ENCODE data around the gene RBM38. TPM values are rescaled to one million over a fixed set of nuclear protein-coding genes. Genes with fewer than 3 reads are reported as not detected.

Gene RBM38
- total RNA-seq, 1 donor from 2014 or later = 42.8 TPM

- Histone ChIP-seq H3K4me3 (ENCODE audit: low read depth, low read length) (no peak overlapping the region), H3K27me3 (ENCODE audit: control insufficient read depth, insufficient read depth, low read length) (no peaks in the 10 kb centered on the region), H3K36me3 (ENCODE audit: control insufficient read depth, insufficient read depth, low read length) (peaks cover 2% of the 10 kb centered on the region)
- DNase-seq (ENCODE audit: low read depth) = no peak
- no peak for TF ChIP-seq CTCF (IDR thresholded peaks at IDR 0.05; ENCODE audit: insufficient read depth, low read length, poor library complexity, severe bottlenecking)
Observed at GRCh38 chr20:57374343-57374930, 16.8 kb upstream of the RBM38 start.

- TF ChIP-seq CTCF (IDR thresholded peaks at IDR 0.05; ENCODE audit: insufficient read depth, low read length, poor library complexity, severe bottlenecking) = no peak
- Histone ChIP-seq H3K27me3 (ENCODE audit: control insufficient read depth, insufficient read depth, low read length) (no peaks in the 10 kb centered on the region), H3K36me3 (ENCODE audit: control insufficient read depth, insufficient read depth, low read length) (no peaks in the 10 kb centered on the region)
Observed at GRCh38 chr20:57374931-57375651, 16.1 kb upstream of the RBM38 start.

GRCh38 chr20:57375652-57376230 is 15.5 kb upstream of the RBM38 start:
- Histone ChIP-seq H3K4me3 (ENCODE audit: low read depth, low read length) (no peak overlapping the region), H3K36me3 (ENCODE audit: control insufficient read depth, insufficient read depth, low read length) (no peaks in the 10 kb centered on the region), H3K27me3 (ENCODE audit: control insufficient read depth, insufficient read depth, low read length) (no peaks in the 10 kb centered on the region)
- TF ChIP-seq CTCF (IDR thresholded peaks at IDR 0.05; ENCODE audit: insufficient read depth, low read length, poor library complexity, severe bottlenecking) = no peak
- no peak for DNase-seq (ENCODE audit: low read depth)

More at GRCh38 chr20:57374931-57375651, 16.1 kb upstream of the RBM38 start:
- H3K4me3 ChIP-seq (ENCODE audit: low read depth, low read length) = no peak overlapping the region
- no peak for DNase-seq (ENCODE audit: low read depth)

- TF ChIP-seq CTCF (IDR thresholded peaks at IDR 0.05; ENCODE audit: insufficient read depth, low read length, poor library complexity, severe bottlenecking) = no peak
- no peak for DNase-seq (ENCODE audit: low read depth)
- no peaks in the 10 kb centered on the region for H3K36me3 ChIP-seq (ENCODE audit: control insufficient read depth, insufficient read depth, low read length)
- H3K27me3 ChIP-seq (ENCODE audit: control insufficient read depth, insufficient read depth, low read length) = no peaks in the 10 kb centered on the region
- H3K4me3 ChIP-seq (ENCODE audit: low read depth, low read length) = no peak overlapping the region
Observed at GRCh38 chr20:57377350-57377749, 13.8 kb upstream of the RBM38 start.

- no peak overlapping the region for H3K4me3 ChIP-seq (ENCODE audit: low read depth, low read length)
- TF ChIP-seq CTCF (IDR thresholded peaks at IDR 0.05; ENCODE audit: insufficient read depth, low read length, poor library complexity, severe bottlenecking) = no peak
Observed at GRCh38 chr20:57378107-57378506, 13.1 kb upstream of the RBM38 start.

More at GRCh38 chr20:57378107-57378506, 13.1 kb upstream of the RBM38 start:
- H3K36me3 ChIP-seq (ENCODE audit: control insufficient read depth, insufficient read depth, low read length) = no peaks in the 10 kb centered on the region
- no peak for DNase-seq (ENCODE audit: low read depth)
- no peaks in the 10 kb centered on the region for H3K27me3 ChIP-seq (ENCODE audit: control insufficient read depth, insufficient read depth, low read length)

All from kidney epithelial cell (primary cell).